HepG2 (cell line): ENCODE results near the gene GRID1. TPM values are rescaled to one million over a fixed set of nuclear protein-coding genes. Genes with fewer than 3 reads are reported as not detected.

Experiments
- ATAC-seq: fragments of 200-7000 bp; cut with Tn5 transposase; 3 replicates; pipeline ENCODE4 v1.9.1; 2020; ENCODE audit warnings: mild to moderate bottlenecking, moderate library complexity
- BruUV-seq: library from RNA; stranded (reverse); fragments of 400-500 nt; replicated peaks from 2 replicates; lab custom pipeline; 2021; lab: Mats Ljungman, UMichigan
- CTCF ChIA-PET: fragments of 300-600 bp; formaldehyde crosslinking; extraction: SDS; loops from one replicate; lab custom pipeline; 2021; ENCODE audit warnings: low total read pairs, inconsistent platforms, low intra/inter-chr PET ratio; lab: Yijun Ruan, JAX
- POLR2A ChIA-PET: fragments of 350-600 bp; sonication (Branson Sonifier 250); formaldehyde crosslinking; loops from one replicate; lab custom pipeline; 2020; ENCODE audit warnings: antibody characterized with exemption, inconsistent platforms; lab: Yijun Ruan, JAX
- DNase-seq: peaks from one replicate; pipeline ENCODE4 v3.0.0-alpha.2; 2015; ENCODE audit warnings: low spot score
- FAIRE-seq: peaks from 3 replicates; lab custom pipeline; 2011; peaks lifted over from hg19 to GRCh38; lab: Jason Lieb, UNC
- H2AFZ ChIP-seq: one replicate; pipeline ENCODE4 v1.6.1; 2011; ENCODE audit warnings: low read length, inconsistent platforms
- H3K27ac ChIP-seq: fragments of 300-600 bp; 3 replicates; pipeline ENCODE4 v1.8.0; 2011; ENCODE audit warnings: mixed run types, mild to moderate bottlenecking, mixed read lengths, low read length, inconsistent platforms; ENCODE audit not compliant: insufficient read depth; ENCODE audit errors: extremely low read length
- H3K27me3 ChIP-seq, 2 experiments: fragments of 200-600 bp in 1 of 2; 2 replicates in 1 of 2; 3 replicates in 1 of 2; pipeline versions ENCODE4 v1.6.0 to v1.8.0; 2011; ENCODE audit warnings: low read length in 2 of 2, mild to moderate bottlenecking in 2 of 2, moderate library complexity in 2 of 2, inconsistent platforms in 1 of 2; ENCODE audit not compliant: insufficient read depth in 2 of 2, control insufficient read depth in 1 of 2
- H3K36me3 ChIP-seq, 2 experiments: fragments of 200-600 bp in 1 of 2; replicated peaks in 1 of 2; 2 replicates in 1 of 2; 3 replicates in 1 of 2; pipeline versions ENCODE4 v1.5.1 to v1.8.0; 2011; ENCODE audit warnings: low read length in 2 of 2, inconsistent platforms in 1 of 2; ENCODE audit not compliant: insufficient read depth in 2 of 2, control insufficient read depth in 1 of 2
- H3K4me1 ChIP-seq: 2 replicates; pipeline ENCODE4 v1.5.1; 2012; ENCODE audit warnings: low read length, inconsistent platforms; ENCODE audit not compliant: insufficient read depth
- H3K4me2 ChIP-seq: 2 replicates; pipeline ENCODE4 v1.6.0; 2011; ENCODE audit warnings: low read depth, low read length, inconsistent platforms
- H3K4me3 ChIP-seq, 3 experiments: fragments of 200-600 bp in 1 of 3; sonication (generic), shearing (Covaris generic) in 1 of 3; replicated peaks in 1 of 3; 2 replicates each; pipeline ENCODE4 v1.5.1; 2011 to 2016; ENCODE audit warnings: low read length in 3 of 3, inconsistent platforms in 2 of 3, low read depth in 2 of 3, mild to moderate bottlenecking in 2 of 3, control low read depth in 1 of 3, mixed read lengths in 1 of 3; ENCODE audit not compliant: insufficient read depth in 1 of 3
- H3K79me2 ChIP-seq: one replicate; pipeline ENCODE4 v1.6.1; 2011; ENCODE audit warnings: low read length, inconsistent platforms; ENCODE audit not compliant: insufficient read depth
- H3K9ac ChIP-seq: 2 replicates; pipeline ENCODE4 v1.6.0; 2011; ENCODE audit warnings: mild to moderate bottlenecking, low read depth, low read length, inconsistent platforms; ENCODE audit not compliant: insufficient read depth
- H3K9me3 ChIP-seq: 2 replicates; pipeline ENCODE4 v1.5.1; 2012; ENCODE audit warnings: mild to moderate bottlenecking, low read length
- H4K20me1 ChIP-seq: 2 replicates; pipeline ENCODE4 v1.6.0; 2011; ENCODE audit warnings: inconsistent platforms, mild to moderate bottlenecking, low read length, moderate library complexity; ENCODE audit not compliant: insufficient read depth
- DMAP1 ChIP-seq: IDR thresholded peaks from 2 replicates; pipeline ENCODE4 v1.6.1; 2016
- HES4 ChIP-seq: sonication (generic); formaldehyde crosslinking; IDR thresholded peaks from 2 replicates; pipeline ENCODE4 v1.9.0; 2021; ENCODE audit warnings: mild to moderate bottlenecking, missing genetic modification reagents, borderline replicate concordance
- HNRNPL ChIP-seq: fragments of 200-400 bp; formaldehyde crosslinking; IDR thresholded peaks from 2 replicates; pipeline ENCODE4 v1.6.1; 2017; ENCODE audit warnings: mild to moderate bottlenecking, low read depth, low read length
- HOXA7 ChIP-seq: sonication (generic); formaldehyde crosslinking; IDR thresholded peaks from 2 replicates; pipeline ENCODE4 v1.8.1; 2022; ENCODE audit warnings: mild to moderate bottlenecking, missing genetic modification reagents, moderate library complexity
- NCOA5 ChIP-seq: sonication (generic); formaldehyde crosslinking; IDR thresholded peaks from 2 replicates; pipeline ENCODE4 v1.4.0; 2020; ENCODE audit warnings: missing genetic modification reagents
- PTBP1 ChIP-seq: fragments of 200-400 bp; formaldehyde crosslinking; IDR thresholded peaks from 2 replicates; pipeline ENCODE4 v1.6.1; 2018; ENCODE audit warnings: low read length, low read depth; ENCODE audit not compliant: poor library complexity, severe bottlenecking
- SCMH1 ChIP-seq: sonication (generic); formaldehyde crosslinking; IDR thresholded peaks from 2 replicates; pipeline ENCODE4 v1.9.0; 2021; ENCODE audit warnings: missing genetic modification reagents, mild to moderate bottlenecking, borderline replicate concordance
- SETDB1 ChIP-seq: sonication (generic); formaldehyde crosslinking; IDR thresholded peaks from 2 replicates; pipeline ENCODE4 v1.5.1; 2020; ENCODE audit warnings: missing genetic modification reagents, mild to moderate bottlenecking, borderline replicate concordance
- SP4 ChIP-seq: sonication (generic); formaldehyde crosslinking; IDR thresholded peaks from 2 replicates; pipeline ENCODE4 v1.8.1; 2023; ENCODE audit warnings: mild to moderate bottlenecking, missing genetic modification reagents
- TBP ChIP-seq: sonication (generic); formaldehyde crosslinking; IDR thresholded peaks from 2 replicates; pipeline ENCODE4 v1.5.0; 2020; ENCODE audit warnings: missing genetic modification reagents
- ZBTB20 ChIP-seq: sonication (generic); formaldehyde crosslinking; IDR thresholded peaks from 2 replicates; pipeline ENCODE4 v1.8.1; 2023; ENCODE audit warnings: missing genetic modification reagents, low read depth, mild to moderate bottlenecking, borderline replicate concordance
- ZFYVE20 ChIP-seq: sonication (generic); formaldehyde crosslinking; IDR thresholded peaks from 2 replicates; pipeline ENCODE4 v1.8.0; 2023; ENCODE audit warnings: low read depth, mild to moderate bottlenecking, moderate library complexity, missing genetic modification reagents, borderline replicate concordance
- ZNF33B ChIP-seq: sonication (generic); formaldehyde crosslinking; IDR thresholded peaks from 2 replicates; pipeline ENCODE4 v1.5.1; 2020; ENCODE audit warnings: mild to moderate bottlenecking, missing genetic modification reagents
- ZNF350 ChIP-seq: sonication (generic); formaldehyde crosslinking; IDR thresholded peaks from 2 replicates; pipeline ENCODE4 v1.4.0; 2020; ENCODE audit warnings: mild to moderate bottlenecking, low read depth, missing genetic modification reagents, borderline replicate concordance
- ZNF383 ChIP-seq: sonication (generic); formaldehyde crosslinking; IDR thresholded peaks from 2 replicates; pipeline ENCODE4 v1.4.0; 2020; ENCODE audit warnings: missing genetic modification reagents, mild to moderate bottlenecking, borderline replicate concordance
- ZNF660 ChIP-seq: sonication (generic); formaldehyde crosslinking; IDR thresholded peaks from 2 replicates; pipeline ENCODE4 v1.5.1; 2020; ENCODE audit warnings: mild to moderate bottlenecking, low read depth, missing genetic modification reagents, borderline replicate concordance
- ZNF773 ChIP-seq: sonication (generic); formaldehyde crosslinking; IDR thresholded peaks from 2 replicates; pipeline ENCODE4 v1.4.0; 2020; ENCODE audit warnings: missing genetic modification reagents, borderline replicate concordance
- ZSCAN30 ChIP-seq: sonication (generic); formaldehyde crosslinking; IDR thresholded peaks from 2 replicates; pipeline ENCODE4 v1.5.0; 2020; ENCODE audit warnings: mild to moderate bottlenecking, missing genetic modification reagents
- WGBS: methylation state at CpG from one replicate; pipeline ENCODE4 v1.1.6; 2017; ENCODE audit warnings: low lambda C conversion rate; 5-methylcytosine and 5-hydroxymethylcytosine counted together
- in situ Hi-C: cut with HindIII; loops from 2 replicates; pipeline ENCODE4 v1.10.0; 2017; ENCODE audit warnings: low pct_unique_long_range_greater_than_20kb; ENCODE audit not compliant: extremely low pct_ligation_motif_present
- intact Hi-C: fragments of 100-400 bp; cut with micrococcal nuclease; formaldehyde crosslinking; loops from one replicate; pipeline ENCODE4 v1.10.0; 2022; ENCODE audit not compliant: unreplicated experiment
- polyA plus RNA-seq, 8 experiments: library from polyadenylated mRNA; depleted of rRNA in 3 of 8; stranded (reverse) in 7 of 8; unstranded in 1 of 8; fragments of >200 nt; fragmentation: Illumina TruSeq in 4 of 8; extraction: Trizol in 4 of 8; gene quantifications; 2 replicates each; pipeline versions ENCODE4 v1.2.1 to v1.2.3, GENCODE V29; 2011 to 2016; ENCODE audit warnings: low read depth in 4 of 8, missing spikeins in 1 of 8, mixed read lengths in 1 of 8; ENCODE audit not compliant: insufficient read depth in 1 of 8
- total RNA-seq, 5 experiments: library from RNA; depleted of rRNA; stranded (reverse); fragments of >200 nt; fragmentation: Illumina TruSeq; extraction: Trizol; gene quantifications; 2 replicates each; pipeline ENCODE4 v1.2.3, GENCODE V29; 2016; ENCODE audit warnings: low read depth in 1 of 5
- TF ChIP-seq, protein P1 (sequence below): sonication (generic); formaldehyde crosslinking; IDR thresholded peaks from 2 replicates; pipeline ENCODE4 v1.8.1; 2023; ENCODE audit warnings: mild to moderate bottlenecking, missing genetic modification reagents

Gene GRID1
- total and polyA plus RNA-seq, 2 of the 13 experiments (the other 11 are each of a cell fraction or from before 2014, with no cell fraction given) = 0.05 TPM; not detected in 1

GRCh38 chr10:86303626-86304025 is 63.0 kb downstream of the GRID1 start:
- ChIA-PET CTCF (no interaction called here), POLR2A (no interaction called here)
- in situ Hi-C loops = no loop called here
- H3K27ac ChIP-seq = no peak overlapping the region
- no TSS peak for BruUV-seq
- no peaks in the 10 kb centered on the region for H3K79me2 ChIP-seq
- TF ChIP-seq DMAP1 (CRISPR knock-in tag) (no peak), HOXA7 (no peak), SCMH1 (CRISPR knock-in tag) (no peak), ZSCAN30 (CRISPR knock-in tag) (no peak), ZNF33B (CRISPR knock-in tag) (no peak), ZNF660 (CRISPR knock-in tag) (no peak), HES4 (CRISPR knock-in tag) (no peak), ZNF350 (no peak)
- WGBS = 3% methylated on average over 6 of the region's 6 CpGs
- no peaks in the 10 kb centered on the region for H3K36me3 ChIP-seq
- no peaks in the 10 kb centered on the region; a peak in 1 of 5 replicates for H3K27me3 ChIP-seq
- DNase-seq (no peak), ATAC-seq (no peak), FAIRE-seq (no peak)
- H4K20me1 ChIP-seq = no peaks in the 10 kb centered on the region
- H2AFZ ChIP-seq = no peak overlapping the region
- intact Hi-C loops = loop anchor here (10.0 kb wide), 1 partner anchor 1921 kb away; no protein-coding TSS in a partner anchor
- H3K9me3 ChIP-seq = no peaks in the 10 kb centered on the region
- H3K4me3 ChIP-seq = no peak overlapping the region
- no peaks in the 10 kb centered on the region for H3K4me1 ChIP-seq
- no peak overlapping the region for H3K4me2 ChIP-seq
- H3K9ac ChIP-seq = no peak overlapping the region

- no peak overlapping the region for H3K4me3 ChIP-seq
- no peaks in the 10 kb centered on the region for H3K36me3 ChIP-seq
- DNase-seq (no peak), ATAC-seq (no peak), FAIRE-seq (no peak)
- WGBS = 0% methylated on average over 2 of the region's 3 CpGs
- H3K27ac ChIP-seq = no peak overlapping the region
- ChIA-PET POLR2A (no interaction called here), CTCF (no interaction called here)
- H3K9me3 ChIP-seq = no peaks in the 10 kb centered on the region
- no peak overlapping the region for H3K4me2 ChIP-seq
- in situ Hi-C loops (no loop called here), intact Hi-C loops (loop anchor here (10.0 kb wide), 1 partner anchor 1923 kb away; no protein-coding TSS in a partner anchor)
- no peak overlapping the region for H3K9ac ChIP-seq
- no peaks in the 10 kb centered on the region for H4K20me1 ChIP-seq
- no peaks in the 10 kb centered on the region for H3K4me1 ChIP-seq
- no peaks in the 10 kb centered on the region; a peak in 1 of 5 replicates for H3K27me3 ChIP-seq
- H3K79me2 ChIP-seq = no peaks in the 10 kb centered on the region
- no TSS peak for BruUV-seq
- H2AFZ ChIP-seq = no peak overlapping the region
- TF ChIP-seq ZFYVE20 (CRISPR knock-in tag) (no peak), NCOA5 (CRISPR knock-in tag) (no peak), SP4 (CRISPR knock-in tag) (no peak), ZNF773 (CRISPR knock-in tag) (no peak), PTBP1 (no peak), SETDB1 (CRISPR knock-in tag) (no peak), ZBTB20 (CRISPR knock-in tag) (no peak), HNRNPL (no peak), ZNF383 (CRISPR knock-in tag) (no peak), TBP (CRISPR knock-in tag) (no peak)
- TF ChIP-seq, protein P1, sequence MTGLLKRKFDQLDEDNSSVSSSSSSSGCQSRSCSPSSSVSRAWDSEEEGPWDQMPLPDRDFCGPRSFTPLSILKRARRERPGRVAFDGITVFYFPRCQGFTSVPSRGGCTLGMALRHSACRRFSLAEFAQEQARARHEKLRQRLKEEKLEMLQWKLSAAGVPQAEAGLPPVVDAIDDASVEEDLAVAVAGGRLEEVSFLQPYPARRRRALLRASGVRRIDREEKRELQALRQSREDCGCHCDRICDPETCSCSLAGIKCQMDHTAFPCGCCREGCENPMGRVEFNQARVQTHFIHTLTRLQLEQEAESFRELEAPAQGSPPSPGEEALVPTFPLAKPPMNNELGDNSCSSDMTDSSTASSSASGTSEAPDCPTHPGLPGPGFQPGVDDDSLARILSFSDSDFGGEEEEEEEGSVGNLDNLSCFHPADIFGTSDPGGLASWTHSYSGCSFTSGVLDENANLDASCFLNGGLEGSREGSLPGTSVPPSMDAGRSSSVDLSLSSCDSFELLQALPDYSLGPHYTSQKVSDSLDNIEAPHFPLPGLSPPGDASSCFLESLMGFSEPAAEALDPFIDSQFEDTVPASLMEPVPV (CRISPR knock-in tag) = no peak
Observed at GRCh38 chr10:86301971-86302370, 64.6 kb downstream of the GRID1 start.
